ENCODE results near the gene UBXN1.

Gene UBXN1

DNA sequence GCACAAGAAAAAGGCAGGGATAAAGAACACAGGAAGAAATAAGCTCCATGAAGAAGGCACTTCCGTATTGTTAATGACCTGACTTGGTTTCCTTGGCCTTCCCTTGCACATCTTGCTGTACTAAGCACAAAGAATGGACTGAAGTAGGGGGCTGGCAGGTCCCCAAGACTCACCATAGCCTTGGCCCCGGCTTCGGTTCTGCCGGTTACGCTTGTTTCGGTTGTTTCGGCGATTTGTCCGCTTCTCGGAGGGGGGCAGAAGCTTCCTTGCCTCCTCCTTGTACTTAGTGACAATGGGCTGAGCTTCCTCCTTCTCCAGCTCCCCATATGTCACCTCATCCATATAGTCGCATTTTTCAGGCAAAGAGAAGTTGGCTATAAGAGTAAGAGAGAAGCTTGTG is 37.9 kb upstream of the UBXN1 start:
- CTCF ChIA-PET, result interaction anchor here (1.0 to 1.5 kb wide), 4 partner anchors 9 to 337 kb away, joined by 3 to 5 read pairs (median 3); partner anchors contain the start of gene TMEM179B
- H3K4me3 ChIP-seq (ENCODE audit: low read depth, low read length), result no peak overlapping the region
- TF ChIP-seq CTCF (IDR thresholded peaks at IDR 0.05; ENCODE audit: insufficient read depth, low read length, missing control alignments), result no peak
- POLR2A ChIA-PET, result interaction anchor here (1.4 kb wide), 1 partner anchor 11 kb away, joined by 7 read pairs; the partner anchor contains the start of genes HNRNPUL2 and TTC9C
- no peak for DNase-seq (ENCODE audit: low read depth, low spot score)

GRCh38 chr11:62716206-62716605 is 37.3 kb upstream of the UBXN1 start:
- DNase-seq (ENCODE audit: low read depth, low spot score), result no peak
- CTCF ChIA-PET, result interaction anchor here (0.9 to 1.5 kb wide), 7 partner anchors 8 to 336 kb away, joined by 3 to 5 read pairs (median 3); partner anchors contain the start of gene TMEM179B
- TF ChIP-seq CTCF (IDR thresholded peaks at IDR 0.05; ENCODE audit: insufficient read depth, low read length, missing control alignments), result no peak
- H3K4me3 ChIP-seq (ENCODE audit: low read depth, low read length), result no peak overlapping the region
- POLR2A ChIA-PET, result no interaction called here

DNA sequence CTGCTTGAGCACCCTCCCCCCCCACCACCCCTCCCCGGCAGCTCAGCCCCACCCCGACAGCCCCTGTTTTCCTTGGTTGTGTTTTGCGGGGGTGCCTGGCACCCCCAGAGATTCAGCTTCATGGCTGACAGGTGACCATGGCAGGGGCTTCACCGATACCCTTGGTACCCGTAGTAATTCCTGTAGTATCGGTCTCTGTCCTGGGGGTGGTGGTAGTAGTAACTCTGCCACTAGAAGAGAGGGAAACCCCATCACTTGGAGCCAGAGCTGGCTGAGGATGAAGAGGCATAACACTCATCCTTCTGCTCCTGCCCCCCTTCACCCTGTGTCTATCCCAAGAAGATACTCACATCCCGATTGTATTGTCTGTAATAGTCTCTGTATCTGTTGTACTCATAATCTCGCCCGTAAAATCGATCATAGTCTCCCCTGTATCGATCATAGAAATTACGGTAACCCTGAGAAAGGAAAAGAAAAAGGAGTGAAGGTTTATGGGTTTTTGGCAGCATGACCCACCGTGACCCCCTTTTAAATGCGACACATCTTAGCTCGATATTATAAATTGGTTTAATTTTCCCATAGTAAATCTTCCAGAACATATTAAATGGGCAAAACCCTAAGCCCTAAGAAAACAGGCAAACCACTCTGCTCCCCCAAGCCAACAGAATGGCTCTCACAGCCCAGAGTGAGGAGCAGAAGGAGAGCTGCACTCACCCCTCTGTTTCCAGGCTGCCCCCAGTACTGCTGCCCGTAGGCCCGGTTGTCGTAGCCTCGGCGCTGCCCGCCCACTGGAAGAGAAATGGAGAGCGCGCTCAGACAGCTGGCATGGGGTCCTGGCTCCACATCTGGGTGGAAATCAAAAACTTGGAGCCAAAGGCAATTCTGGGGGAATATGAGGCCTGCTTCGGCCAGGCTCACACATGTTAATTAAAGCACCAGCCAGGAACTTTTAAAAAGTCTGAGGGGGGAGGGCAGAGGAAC is 36.6 kb upstream of the UBXN1 start:
- H3K4me3 ChIP-seq (ENCODE audit: low read depth, low read length), result no peak overlapping the region
- no peak for TF ChIP-seq CTCF (IDR thresholded peaks at IDR 0.05; ENCODE audit: insufficient read depth, low read length, missing control alignments)
- ChIA-PET CTCF (interaction anchor here (0.9 to 1.5 kb wide), 6 partner anchors 9 to 336 kb away, joined by 3 to 5 read pairs (median 3); partner anchors contain the start of gene TMEM179B), POLR2A (interaction anchor here (1.6 kb wide), 1 partner anchor 126 kb away, joined by 5 read pairs; no protein-coding TSS in a partner anchor)
- no peak for DNase-seq (ENCODE audit: low read depth, low spot score)

GRCh38 chr11:62713343-62713742 is 34.5 kb upstream of the UBXN1 start:
- CTCF ChIA-PET, result no interaction called here
- TF ChIP-seq CTCF (IDR thresholded peaks at IDR 0.05; ENCODE audit: insufficient read depth, low read length, missing control alignments), result no peak
- POLR2A ChIA-PET, result no interaction called here
- no peak overlapping the region for H3K4me3 ChIP-seq (ENCODE audit: low read depth, low read length)
- DNase-seq (ENCODE audit: low read depth, low spot score), result no peak

- no peak overlapping the region for H3K4me3 ChIP-seq (ENCODE audit: low read depth, low read length)
- no peak for TF ChIP-seq CTCF (IDR thresholded peaks at IDR 0.05; ENCODE audit: insufficient read depth, low read length, missing control alignments)
- CTCF ChIA-PET, result no interaction called here
- no peak for DNase-seq (ENCODE audit: low read depth, low spot score)
- POLR2A ChIA-PET, result no interaction called here
These were observed 34.0 kb upstream of the UBXN1 start for GRCh38 chr11:62712861-62713260.

DNA sequence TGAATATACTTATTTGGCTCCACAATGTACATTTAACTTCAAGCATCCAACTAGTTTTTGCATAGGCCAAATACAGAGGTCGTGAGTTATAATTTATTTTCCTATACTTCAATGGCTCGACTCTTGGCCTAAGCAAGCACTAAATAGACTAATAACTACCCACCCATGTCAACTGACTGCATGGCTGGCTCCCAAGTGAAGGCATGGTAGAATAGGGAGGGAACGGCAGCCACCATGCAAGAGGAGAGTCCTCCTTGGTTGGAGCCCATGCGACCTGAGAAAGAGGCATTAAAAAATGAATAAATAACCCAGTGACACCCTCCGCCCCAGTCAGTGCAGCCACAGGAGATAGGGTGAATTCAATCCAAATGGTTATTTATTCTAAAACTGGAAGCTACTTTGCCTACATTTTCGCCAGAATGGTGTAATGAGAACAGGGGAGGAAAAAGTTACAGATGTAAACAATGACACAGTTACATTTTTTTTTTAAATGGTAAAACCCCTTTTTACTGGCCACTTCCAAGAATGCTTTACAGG is 33.5 kb upstream of the UBXN1 start:
- no peak overlapping the region for H3K4me3 ChIP-seq (ENCODE audit: low read depth, low read length)
- TF ChIP-seq CTCF (IDR thresholded peaks at IDR 0.05; ENCODE audit: insufficient read depth, low read length, missing control alignments), result no peak
- DNase-seq (ENCODE audit: low read depth, low spot score), result no peak
- ChIA-PET POLR2A (no interaction called here), CTCF (no interaction called here)
